SU-DHL-6 (cell line): Measurements from ENCODE around the gene ZDHHC24.
"Not testable (repeated sequence)": the region's sequence is repeated elsewhere in the genome, so short reads cannot be mapped to it uniquely, and the experiment has no call there.

ENCODE experiments used
- H2AFZ ChIP-seq: fragments of 200-600 bp; sonication (generic); 2 replicates; pipeline ENCODE4 v1.6.1; 2014; ENCODE audit warnings: low read depth, mild to moderate bottlenecking, moderate library complexity, mixed read lengths, antibody characterized with exemption, low read length; ENCODE audit not compliant: severe bottlenecking
- H3F3A ChIP-seq: fragments of 200-600 bp; shearing (Covaris generic); 2 replicates; pipeline ENCODE4 v1.6.0; 2016; ENCODE audit warnings: antibody characterized with exemption, mild to moderate bottlenecking; ENCODE audit not compliant: insufficient read depth
- H3K27ac ChIP-seq: fragments of 200-600 bp; sonication (generic); 2 replicates; pipeline ENCODE4 v1.5.1; 2016; ENCODE audit warnings: low read depth, mild to moderate bottlenecking, low read length, moderate library complexity, mixed read lengths
- H3K27me3 ChIP-seq: fragments of 200-600 bp; sonication (generic), shearing (Covaris generic); 2 replicates; pipeline ENCODE4 v1.6.0; 2014; ENCODE audit warnings: mild to moderate bottlenecking, low read length
- H3K36me3 ChIP-seq: fragments of 200-600 bp; sonication (generic); 2 replicates; pipeline ENCODE4 v1.6.1; 2014; ENCODE audit warnings: mild to moderate bottlenecking, low read length, mixed read lengths
- H3K4me2 ChIP-seq: fragments of 300-600, 200-600 bp; shearing (Covaris generic), sonication (generic); 2 replicates; pipeline ENCODE4 v1.6.0; 2014; ENCODE audit warnings: low read length, low read depth, mild to moderate bottlenecking; ENCODE audit not compliant: poor library complexity, severe bottlenecking
- H3K4me3 ChIP-seq: fragments of 200-600 bp; sonication (generic); 2 replicates; pipeline ENCODE4 v1.5.1; 2014; ENCODE audit warnings: antibody characterized with exemption, low read length, mild to moderate bottlenecking, mixed read lengths; ENCODE audit not compliant: insufficient read depth, poor library complexity, severe bottlenecking
- H3K79me2 ChIP-seq: fragments of 200-600 bp; sonication (generic); 2 replicates; pipeline ENCODE4 v1.6.1; 2014; ENCODE audit warnings: mild to moderate bottlenecking, low read length, moderate library complexity; ENCODE audit not compliant: insufficient read depth
- H3K9ac ChIP-seq: fragments of 200-600 bp; sonication (generic); 2 replicates; pipeline ENCODE4 v1.7.0; 2014; ENCODE audit warnings: mild to moderate bottlenecking, low read length
- H3K9me2 ChIP-seq: fragments of 200-600 bp; sonication (generic); replicated peaks from 2 replicates; pipeline ENCODE4 v1.6.1; 2014; ENCODE audit warnings: low read length; ENCODE audit not compliant: insufficient read depth
- H3K9me3 ChIP-seq: fragments of 200-600 bp; sonication (generic); 2 replicates; pipeline ENCODE4 v1.6.1; 2014; ENCODE audit warnings: low read length, mixed read lengths; ENCODE audit not compliant: insufficient read depth
- H4K20me1 ChIP-seq: fragments of 200-600 bp; sonication (generic); 2 replicates; pipeline ENCODE4 v1.6.1; 2014; ENCODE audit warnings: low read depth, mild to moderate bottlenecking, antibody characterized with exemption, low read length, moderate library complexity, mixed read lengths
- CTCF ChIP-seq: fragments of 200-600 bp; sonication (generic); IDR thresholded peaks from one replicate; pipeline ENCODE4 v1.5.1; 2017; ENCODE audit warnings: antibody characterized with exemption, mild to moderate bottlenecking, low read length, moderate library complexity; ENCODE audit not compliant: insufficient read depth, poor library complexity, severe bottlenecking
- EZH2phosphoT487 ChIP-seq: fragments of 200-600 bp; sonication (generic), shearing (Covaris generic); conservative IDR thresholded peaks from 2 replicates; pipeline ENCODE4 v1.6.1; 2018; ENCODE audit warnings: mild to moderate bottlenecking, antibody characterized with exemption, low read length, moderate library complexity, mixed read lengths

The ZDHHC24 gene

GRCh38 chr11:66546966-66547661 is 1.3 kb upstream of the ZDHHC24 start:
- Histone ChIP-seq H3K79me2 (no peaks in the 10 kb centered on the region), H3K27ac (no peak overlapping the region), H3K4me3 (no peak overlapping the region), H3F3A (peaks cover 16% of the 10 kb centered on the region), H3K9ac (no peak overlapping the region), H4K20me1 (no peaks in the 10 kb centered on the region), H3K4me2 (peak overlapping the region; percentile 96), H3K36me3 (no peaks in the 10 kb centered on the region), H2AFZ (peak overlapping the region; percentile 77), H3K9me3 (no peaks in the 10 kb centered on the region), H3K27me3 (no peaks in the 10 kb centered on the region), H3K9me2 (no peaks in the 10 kb centered on the region)
- TF ChIP-seq EZH2phosphoT487 (no peak), CTCF (no peak)

GRCh38 chr11:66546368-66546965 is 619 bp upstream of the ZDHHC24 start, which contains the start of gene ACTN3:
Gene ACTN3, plus strand, starts transcription at chr11:66546903. Its CDS starts 35 bp downstream, at chr11:66546938.
- peak within 1 kb of the TSS; percentile 87 for H3K4me3 ChIP-seq
- TF ChIP-seq EZH2phosphoT487 (no peak), CTCF (no peak)
- H2AFZ ChIP-seq = peak within 1 kb of the TSS; percentile 77
- no peaks in the 10 kb centered on the region for H3K9me2 ChIP-seq
- peaks cover 16% of the 10 kb centered on the region for H3F3A ChIP-seq
- no peaks in the 10 kb centered on the region for H3K27me3 ChIP-seq
- peak within 1 kb of the TSS; percentile 67 for H3K27ac ChIP-seq
- H4K20me1 ChIP-seq = no peaks in the 10 kb centered on the region
- peak within 1 kb of the TSS; percentile 81 for H3K9ac ChIP-seq
- H3K4me2 ChIP-seq = peak within 1 kb of the TSS; percentile 96
- no peaks in the 10 kb centered on the region for H3K9me3 ChIP-seq
- no peaks in the 10 kb centered on the region for H3K36me3 ChIP-seq
- H3K79me2 ChIP-seq = no peaks in the 10 kb centered on the region

GRCh38 chr11:66544952-66545351 is 896 bp downstream of the ZDHHC24 start:
- peak overlapping the region; percentile 96 for H3K4me2 ChIP-seq
- H3K4me3 ChIP-seq = peak overlapping the region; percentile 87
- H3K36me3 ChIP-seq, H3K79me2 ChIP-seq, H3K9me2 ChIP-seq, H4K20me1 ChIP-seq, H3K27me3 ChIP-seq, H3K9me3 ChIP-seq: not testable (repeated sequence)
- H2AFZ ChIP-seq = peak overlapping the region; percentile 77
- H3K27ac ChIP-seq = peak overlapping the region; percentile 67
- peaks cover 16% of the 10 kb centered on the region for H3F3A ChIP-seq
- peak overlapping the region; percentile 81 for H3K9ac ChIP-seq
